GM12892 (cell line): ENCODE measurements around the gene GPSM1.

Source experiments
- POLR2A ChIP-seq: IDR thresholded peaks from 2 replicates; pipeline ENCODE4 v1.6.1; 2011; ENCODE audit warnings: low read depth, low read length, control low read depth
- POLR2AphosphoS5 ChIP-seq: IDR thresholded peaks from 2 replicates; pipeline ENCODE4 v1.6.1; 2011; ENCODE audit warnings: low read depth, low read length, control low read depth

DNA sequence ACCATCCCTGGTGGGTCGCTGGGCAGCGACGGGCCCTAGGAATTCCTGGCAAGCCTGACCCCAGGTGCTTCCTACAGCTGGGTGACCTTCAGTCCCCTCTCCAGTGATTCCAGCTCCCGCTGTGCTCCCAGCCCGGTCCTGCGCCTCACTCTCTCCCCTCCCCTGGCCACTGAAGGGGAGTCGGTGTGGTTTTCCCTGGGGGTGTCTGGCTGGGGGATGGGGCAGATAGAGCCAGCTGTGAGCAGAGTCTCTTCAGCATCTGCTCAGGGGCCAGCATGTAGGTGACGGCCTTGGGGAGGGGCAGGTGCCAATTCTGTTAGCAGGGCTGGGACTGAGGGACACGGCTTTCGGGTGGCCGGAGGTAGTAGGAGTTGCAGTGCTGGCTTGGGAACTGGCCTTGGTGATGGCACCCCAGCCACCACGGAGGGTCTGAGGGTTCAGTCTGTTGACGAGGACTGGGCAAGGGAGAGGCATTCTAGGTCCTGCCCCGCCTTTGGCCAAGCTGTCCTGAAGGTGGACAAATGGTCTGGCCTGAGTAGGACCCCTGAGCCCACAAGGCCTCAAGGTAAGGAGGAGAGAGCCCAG lies 3.2 kb downstream of the GPSM1 start:
- TF ChIP-seq POLR2AphosphoS5 (no peak), POLR2A (no peak)
